ENCODE results near the gene KY. TPM values are rescaled to one million over a fixed set of nuclear protein-coding genes. Genes with fewer than 3 reads are reported as not detected.

The KY gene
- total and polyA plus RNA-seq, 8 donors: 0.10 to 4.3 (median 1.1) TPM

- no peak for ATAC-seq
- no peak for TF ChIP-seq CTCF (IDR thresholded peaks at IDR 0.05)
- intact Hi-C loops (cut with DNase I): no loop called here
- no peaks in the 10 kb centered on the region for H3K9me3 ChIP-seq
- no peaks in the 10 kb centered on the region for H3K4me1 ChIP-seq
- no peak for DNase-seq
- H3K27me3 ChIP-seq: no peaks in the 10 kb centered on the region
- no peak overlapping the region for H3K4me3 ChIP-seq
- no peaks in the 10 kb centered on the region for H3K36me3 ChIP-seq
- no peak overlapping the region for H3K27ac ChIP-seq
Measured at GRCh38 chr3:134623615-134624245, 27.1 kb downstream of the KY start.

- no peaks in the 10 kb centered on the region for H3K9me3 ChIP-seq
- no peak overlapping the region for H3K27ac ChIP-seq
- H3K4me1 ChIP-seq: no peaks in the 10 kb centered on the region
- H3K27me3 ChIP-seq: no peaks in the 10 kb centered on the region
- DNase-seq: no peak
- no peaks in the 10 kb centered on the region for H3K36me3 ChIP-seq
- no peak overlapping the region for H3K4me3 ChIP-seq
- TF ChIP-seq CTCF (IDR thresholded peaks at IDR 0.05): no peak
- intact Hi-C loops (cut with DNase I): no loop called here
- no peak for ATAC-seq
Measured at GRCh38 chr3:134622806-134623365, 27.9 kb downstream of the KY start.

DNA sequence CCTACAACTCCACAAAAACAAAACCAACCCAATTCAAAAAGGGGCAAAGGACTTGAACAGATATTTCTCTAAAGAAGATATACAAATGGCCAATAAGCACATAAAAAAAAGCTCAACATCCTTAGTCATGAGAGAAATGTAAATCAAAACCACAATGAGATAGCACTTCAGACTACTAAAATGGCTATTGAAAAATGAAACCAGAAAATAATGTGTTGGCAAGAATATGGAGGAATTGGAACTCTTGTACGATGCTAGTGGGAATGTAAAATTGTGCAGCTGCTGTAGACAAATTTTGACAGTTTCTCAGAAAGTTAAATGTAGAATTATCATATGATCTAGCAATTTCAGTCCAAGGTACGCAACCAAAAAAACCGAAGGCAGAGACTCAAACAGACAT is 29.0 kb downstream of the KY start:
- no peaks in the 10 kb centered on the region for H3K9me3 ChIP-seq
- H3K4me3 ChIP-seq: no peak overlapping the region
- no peak for DNase-seq
- intact Hi-C loops (cut with DNase I): no loop called here
- no peaks in the 10 kb centered on the region for H3K27me3 ChIP-seq
- H3K27ac ChIP-seq: no peak overlapping the region
- H3K36me3 ChIP-seq: no peaks in the 10 kb centered on the region
- ATAC-seq: no peak
- TF ChIP-seq CTCF (IDR thresholded peaks at IDR 0.05): no peak
- H3K4me1 ChIP-seq: no peaks in the 10 kb centered on the region

DNA sequence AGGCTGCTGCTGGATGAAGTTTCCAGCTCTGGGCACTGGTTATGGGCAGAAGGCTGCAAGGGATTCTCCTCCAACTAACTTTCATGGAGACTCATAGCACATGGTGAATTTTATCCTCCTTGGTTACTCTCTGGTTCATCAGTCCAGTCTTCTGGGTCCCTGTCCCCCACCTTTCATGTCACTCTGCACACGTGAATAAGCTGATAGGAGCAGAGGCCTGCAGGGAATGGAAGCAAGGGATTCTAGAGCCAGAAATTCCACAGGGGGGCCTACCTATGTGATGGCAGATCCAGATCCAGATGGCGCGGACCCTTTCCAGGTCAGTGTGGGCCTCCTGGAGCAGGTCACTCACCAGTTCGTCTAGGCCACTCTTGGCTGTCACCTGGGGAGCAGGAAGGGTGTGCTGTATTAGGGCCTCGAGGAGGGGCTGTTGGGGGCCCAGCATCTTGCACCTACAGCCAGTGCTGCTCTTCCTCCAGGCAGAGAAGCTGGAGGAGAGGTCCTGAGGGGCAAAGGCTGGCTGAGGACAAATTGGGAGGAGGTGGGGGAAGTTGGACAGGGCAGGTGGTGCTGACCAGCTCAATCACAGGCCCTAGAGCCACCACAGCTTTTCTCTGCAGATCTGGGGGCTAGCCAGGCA is 30.2 kb downstream of the KY start:
- Histone ChIP-seq H3K27ac (no peak overlapping the region), H3K4me1 (no peaks in the 10 kb centered on the region), H3K27me3 (no peaks in the 10 kb centered on the region), H3K36me3 (no peaks in the 10 kb centered on the region), H3K4me3 (no peak overlapping the region), H3K9me3 (no peaks in the 10 kb centered on the region)
- intact Hi-C loops (cut with DNase I): no loop called here
- TF ChIP-seq CTCF (IDR thresholded peaks at IDR 0.05): no peak
- DNase-seq: no peak
- no peak for ATAC-seq

DNA sequence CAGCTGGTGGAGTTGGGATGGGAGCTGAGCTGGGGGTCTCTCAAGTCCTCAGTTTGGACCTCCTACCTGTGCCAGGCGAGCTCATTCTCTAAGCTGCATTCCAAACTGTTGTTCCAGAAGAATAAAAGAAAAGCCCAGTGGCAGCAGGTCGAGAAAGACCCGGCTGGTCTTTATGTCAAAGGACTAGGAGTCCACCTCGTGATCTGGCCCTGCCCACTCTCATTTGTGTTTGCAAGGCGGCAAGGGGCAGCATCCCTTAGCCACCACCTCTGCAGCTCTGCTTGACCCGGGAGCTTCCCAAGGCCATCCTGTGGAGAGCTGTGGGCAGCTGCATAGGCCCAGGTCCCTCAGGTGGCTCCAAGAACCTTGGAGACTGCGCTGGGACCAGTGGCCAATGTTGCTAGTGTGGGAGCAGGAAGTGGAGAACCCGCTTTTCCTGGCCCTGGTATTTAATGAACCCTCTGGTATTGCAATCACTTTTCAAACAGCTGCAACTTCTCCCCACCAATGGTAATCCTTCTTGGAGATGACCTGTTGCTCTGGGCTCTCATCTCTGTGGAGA is 30.9 kb downstream of the KY start:
- H3K36me3 ChIP-seq: no peaks in the 10 kb centered on the region
- no peak for TF ChIP-seq CTCF (IDR thresholded peaks at IDR 0.05)
- ATAC-seq (no peak), DNase-seq (no peak)
- intact Hi-C loops (cut with DNase I): no loop called here
- H3K27ac ChIP-seq: no peak overlapping the region
- H3K9me3 ChIP-seq: no peaks in the 10 kb centered on the region
- H3K4me1 ChIP-seq: no peaks in the 10 kb centered on the region
- no peak overlapping the region for H3K4me3 ChIP-seq
- H3K27me3 ChIP-seq: no peaks in the 10 kb centered on the region

All from left lung (tissue), 10 donors.